NT2/D1 (cell line): ENCODE data around the gene TMEM106C.

Experiments used
- SUZ12 ChIP-seq: IDR thresholded peaks from 2 replicates; pipeline ENCODE4 v1.6.1; 2011; ENCODE audit not compliant: insufficient read length, insufficient read depth; ENCODE audit errors: extremely low read depth
- YY1 ChIP-seq: IDR thresholded peaks from 2 replicates; pipeline ENCODE4 v1.6.1; 2011; ENCODE audit not compliant: insufficient read length, insufficient read depth

GRCh38 chr12:47988073-47989022 lies 25.0 kb downstream of the TMEM106C start:
- TF ChIP-seq YY1 (no peak), SUZ12 (no peak)
